HT-29 (cell line): Measurements from ENCODE around the gene CIRBP. TPM values are rescaled to one million over a fixed set of nuclear protein-coding genes. Genes with fewer than 3 reads are reported as not detected.
"Not testable (repeated sequence)": the region's sequence is repeated elsewhere in the genome, so short reads cannot be mapped to it uniquely, and the experiment has no call there.

Experiments
- DNase-seq: peaks from one replicate; pipeline ENCODE4 v3.0.0-alpha.2; 2015; ENCODE audit warnings: low spot score
- total RNA-seq: library from RNA; depleted of rRNA; stranded (reverse); fragments of >200 nt; shearing (Covaris generic); gene quantifications from 2 replicates; pipeline ENCODE4 v1.2.3, GENCODE V29; 2014

The CIRBP gene
- total RNA-seq, 1 experiment from 2014 or later: 72.3 TPM

DNA sequence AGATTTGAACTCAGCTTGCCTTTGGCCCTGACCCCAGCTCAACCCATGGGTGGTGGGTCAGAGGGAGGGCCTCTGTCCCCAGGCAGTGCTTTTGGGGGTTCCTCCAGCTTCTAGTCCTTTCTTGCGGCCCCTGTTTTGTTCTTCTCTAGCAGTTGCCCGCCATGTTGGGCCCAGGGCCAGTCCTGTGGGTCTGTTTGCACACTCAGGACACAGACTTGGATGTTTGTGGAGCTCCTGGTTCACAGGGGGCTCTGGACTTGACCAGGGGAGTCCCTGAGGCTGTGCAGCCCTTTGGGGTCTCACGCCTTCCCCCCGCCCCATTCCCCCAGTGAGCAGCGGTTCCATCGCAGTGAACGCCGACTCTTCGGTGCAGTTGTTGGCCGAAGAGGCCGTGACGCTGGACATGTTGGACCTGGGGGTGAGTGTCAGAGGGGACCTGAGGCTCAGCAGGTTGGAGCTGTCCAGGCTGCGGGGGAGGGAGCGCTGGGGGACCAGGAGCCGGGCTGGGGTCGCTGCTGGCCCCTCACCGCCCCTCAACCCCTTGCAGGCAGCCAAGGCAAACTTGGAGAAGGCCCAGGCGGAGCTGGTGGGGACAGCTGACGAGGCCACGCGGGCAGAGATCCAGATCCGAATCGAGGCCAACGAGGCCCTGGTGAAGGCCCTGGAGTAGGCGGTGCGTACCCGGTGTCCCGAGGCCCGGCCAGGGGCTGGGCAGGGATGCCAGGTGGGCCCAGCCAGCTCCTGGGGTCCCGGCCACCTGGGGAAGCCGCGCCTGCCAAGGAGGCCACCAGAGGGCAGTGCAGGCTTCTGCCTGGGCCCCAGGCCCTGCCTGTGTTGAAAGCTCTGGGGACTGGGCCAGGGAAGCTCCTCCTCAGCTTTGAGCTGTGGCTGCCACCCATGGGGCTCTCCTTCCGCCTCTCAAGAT lies 25.1 kb upstream of the CIRBP start:
- peak; percentile 79 for DNase-seq

DNA sequence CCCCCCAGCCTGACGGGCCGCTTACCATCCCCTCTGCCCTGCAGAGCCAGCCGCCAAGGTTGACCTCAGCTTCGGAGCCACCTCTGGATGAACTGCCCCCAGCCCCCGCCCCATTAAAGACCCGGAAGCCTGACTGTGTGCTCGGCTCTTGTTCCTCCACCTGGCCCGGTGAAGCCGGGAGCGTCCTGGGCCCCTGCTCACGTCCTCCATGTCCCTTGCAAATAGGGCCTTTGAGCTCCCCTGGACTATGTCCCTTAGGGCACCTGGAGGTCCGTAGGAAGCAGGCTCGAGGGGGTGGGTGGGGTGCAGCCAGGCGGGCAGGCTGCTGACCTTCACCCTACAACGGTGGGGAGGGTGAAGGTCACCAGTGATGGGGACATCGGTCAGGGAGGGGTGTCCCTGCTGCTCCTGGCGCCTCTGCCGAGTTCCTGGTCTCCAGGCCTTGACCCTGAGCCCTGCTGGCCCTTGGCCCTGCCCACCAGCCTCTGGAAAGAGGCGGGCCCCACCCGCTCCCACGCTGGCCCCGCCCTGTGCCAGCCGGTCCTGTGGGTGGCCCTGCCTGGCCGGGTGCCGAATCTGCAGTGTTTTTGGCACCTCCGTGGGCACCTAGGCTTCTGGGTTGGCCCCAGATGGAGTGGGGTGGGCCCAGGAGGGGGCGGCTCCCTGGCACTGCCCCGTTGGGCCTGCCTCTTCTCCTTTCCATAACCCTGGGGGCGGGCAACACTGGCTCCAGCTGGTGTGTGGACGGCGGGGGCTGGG lies 24.3 kb upstream of the CIRBP start:
- DNase-seq: peak; percentile 9

DNA sequence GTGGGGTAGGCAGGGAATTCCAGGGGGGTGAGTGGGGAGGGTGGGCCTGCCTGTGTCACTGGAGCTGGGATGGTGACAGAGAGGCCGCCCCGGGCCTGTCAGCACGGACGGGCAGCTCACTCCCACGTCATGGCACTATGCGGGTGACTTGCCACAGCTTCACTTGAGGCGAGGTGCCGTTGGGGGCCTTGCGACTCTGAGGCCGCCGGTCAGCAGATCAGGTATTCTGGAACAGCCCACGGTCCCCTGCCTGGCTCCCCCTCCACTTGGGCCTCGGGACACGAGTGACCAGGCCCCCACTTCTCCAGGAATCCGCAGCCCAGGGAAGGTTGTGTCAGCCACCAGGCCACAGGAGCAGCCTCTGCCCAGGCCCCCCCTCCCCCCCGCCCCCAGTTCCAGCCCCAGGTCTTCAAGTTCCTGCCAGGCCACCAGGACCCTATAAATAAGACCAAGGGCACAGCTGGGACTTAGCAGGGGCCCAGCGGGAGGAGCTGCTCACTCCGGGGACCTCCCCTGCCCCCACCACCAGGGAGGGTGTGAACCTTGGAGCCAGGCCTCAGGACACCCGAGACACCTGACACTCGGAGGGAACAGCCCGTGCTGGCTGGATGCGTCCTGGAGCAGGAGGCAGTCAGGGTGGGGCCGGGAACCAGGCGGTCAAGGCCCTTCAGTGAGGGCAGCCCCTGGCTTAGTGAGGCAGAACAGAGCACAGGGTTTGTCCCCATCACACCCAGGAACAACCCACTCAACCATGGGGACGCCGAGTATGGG lies 23.5 kb upstream of the CIRBP start:
- no peak for DNase-seq

DNA sequence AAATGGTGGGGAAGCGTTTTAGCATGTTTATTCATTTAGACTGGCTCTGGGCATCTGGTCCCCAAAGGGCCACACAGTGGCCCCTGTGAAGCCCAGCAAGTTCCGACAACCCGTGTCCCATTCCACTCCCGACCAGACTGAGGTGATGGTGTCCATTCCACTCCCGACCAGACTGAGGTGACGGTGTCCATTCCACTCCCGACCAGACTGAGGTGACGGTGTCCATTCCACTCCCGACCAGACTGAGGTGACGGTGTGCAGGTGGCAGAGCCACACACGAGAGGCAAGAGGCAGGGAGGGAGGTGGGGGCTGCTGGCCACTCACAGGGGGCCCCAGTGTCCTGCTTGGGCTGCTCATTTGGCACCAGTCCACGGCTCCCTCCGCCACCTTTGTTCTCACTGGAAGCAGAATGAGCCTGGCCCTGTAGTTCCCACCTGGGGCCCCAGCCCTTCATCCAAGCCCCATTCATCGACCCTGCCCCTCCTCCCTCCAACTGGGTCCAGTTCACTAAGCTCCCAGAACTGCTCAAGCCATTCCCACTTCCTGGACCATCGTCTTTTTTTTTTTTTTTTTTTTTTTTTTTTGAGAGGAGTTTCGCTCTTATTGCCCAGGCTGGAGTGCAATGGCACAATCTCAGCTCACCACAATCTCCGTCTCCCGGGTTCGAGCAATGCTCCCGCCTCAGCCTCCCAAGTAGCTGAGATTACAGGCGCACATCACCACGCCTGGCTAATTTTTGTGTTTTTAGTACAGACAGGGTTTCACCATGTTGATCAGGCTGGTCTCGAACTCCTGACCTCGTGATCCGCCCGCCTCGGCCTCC lies 22.7 kb upstream of the CIRBP start:
- not testable (repeated sequence) for DNase-seq

DNA sequence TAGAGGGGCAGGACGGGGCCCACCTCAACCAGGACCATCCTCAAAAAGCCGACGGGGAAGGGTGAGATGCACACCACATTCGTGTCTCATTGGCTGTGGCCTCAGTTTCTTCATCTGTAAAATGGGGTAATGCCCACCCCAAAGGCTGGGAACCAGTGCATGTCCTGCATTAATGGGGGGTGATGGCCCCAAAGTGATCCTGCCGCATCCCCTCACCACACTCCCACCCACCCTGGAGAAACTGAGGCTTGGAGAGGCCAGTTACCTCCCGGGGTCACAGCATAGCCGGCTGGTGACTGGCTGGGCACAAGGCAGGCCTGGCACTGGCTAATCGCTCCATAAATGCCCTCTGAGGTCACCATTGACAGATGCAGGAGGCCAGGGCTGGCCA lies 21.4 kb upstream of the CIRBP start:
- DNase-seq: no peak

DNA sequence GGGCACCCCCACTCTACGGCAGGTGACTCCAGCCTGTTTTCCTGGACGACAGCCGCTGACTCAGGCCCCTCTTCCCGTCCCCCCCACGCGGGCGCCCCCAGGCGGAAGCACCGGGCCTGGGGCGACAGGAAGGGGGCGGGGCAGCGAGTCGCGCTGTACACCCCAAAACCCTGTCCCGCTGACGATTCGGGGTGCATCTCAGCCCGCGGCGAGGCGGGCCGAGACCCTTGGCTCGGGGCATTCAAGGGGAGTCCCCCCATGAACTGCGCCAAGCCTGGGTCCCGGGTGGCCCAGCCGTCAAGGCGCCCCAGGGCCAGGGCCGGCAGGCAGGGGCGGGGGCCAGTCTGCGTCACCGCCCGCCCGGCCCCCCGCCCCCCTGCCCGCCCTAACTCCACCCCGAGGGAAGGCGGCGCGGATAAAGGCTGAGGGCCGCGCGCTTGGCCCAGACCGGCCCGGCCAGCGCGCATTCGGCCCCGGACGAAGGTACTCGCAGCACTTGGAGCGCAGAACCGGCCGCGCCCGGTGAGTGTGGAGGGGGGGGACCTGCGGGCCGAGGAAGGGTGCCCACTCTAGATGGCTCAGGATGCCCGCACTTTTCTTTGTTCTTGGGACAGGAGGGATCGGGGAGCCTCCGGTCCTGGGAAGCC lies 20.9 kb upstream of the CIRBP start, which contains the start of gene MIDN:
Gene MIDN, plus strand, starts transcription at position 445 of the 647 bp plus-strand sequence. CDS start 1,714 bp downstream, outside the sequence.
- DNase-seq: peak; percentile 80

DNA sequence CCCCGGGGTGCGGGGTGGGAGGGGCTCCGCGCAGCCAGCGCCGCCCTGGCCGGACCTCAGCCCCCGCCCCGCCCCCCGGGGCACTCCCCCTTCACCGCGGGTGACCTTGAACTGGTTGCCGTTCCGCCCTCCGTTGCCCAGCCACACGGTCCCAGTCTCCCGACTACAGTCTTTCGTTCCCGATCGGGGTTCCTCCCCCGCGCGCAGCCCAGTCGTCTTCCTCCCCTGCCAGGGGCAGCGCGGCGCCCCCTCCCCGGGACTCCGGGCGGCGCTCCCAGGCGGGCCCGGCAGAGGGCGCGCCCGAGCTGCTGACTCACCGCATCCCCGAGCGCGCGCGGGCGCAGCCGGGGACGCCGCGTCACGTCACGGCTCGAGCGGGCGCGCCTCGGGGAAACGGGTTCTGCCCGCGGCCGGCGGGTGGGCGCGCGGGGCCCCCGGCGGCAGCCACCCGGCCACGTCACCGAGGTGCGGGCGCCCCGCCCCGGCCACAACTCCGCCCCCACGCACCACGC lies 20.3 kb upstream of the CIRBP start:
- DNase-seq: no peak

DNA sequence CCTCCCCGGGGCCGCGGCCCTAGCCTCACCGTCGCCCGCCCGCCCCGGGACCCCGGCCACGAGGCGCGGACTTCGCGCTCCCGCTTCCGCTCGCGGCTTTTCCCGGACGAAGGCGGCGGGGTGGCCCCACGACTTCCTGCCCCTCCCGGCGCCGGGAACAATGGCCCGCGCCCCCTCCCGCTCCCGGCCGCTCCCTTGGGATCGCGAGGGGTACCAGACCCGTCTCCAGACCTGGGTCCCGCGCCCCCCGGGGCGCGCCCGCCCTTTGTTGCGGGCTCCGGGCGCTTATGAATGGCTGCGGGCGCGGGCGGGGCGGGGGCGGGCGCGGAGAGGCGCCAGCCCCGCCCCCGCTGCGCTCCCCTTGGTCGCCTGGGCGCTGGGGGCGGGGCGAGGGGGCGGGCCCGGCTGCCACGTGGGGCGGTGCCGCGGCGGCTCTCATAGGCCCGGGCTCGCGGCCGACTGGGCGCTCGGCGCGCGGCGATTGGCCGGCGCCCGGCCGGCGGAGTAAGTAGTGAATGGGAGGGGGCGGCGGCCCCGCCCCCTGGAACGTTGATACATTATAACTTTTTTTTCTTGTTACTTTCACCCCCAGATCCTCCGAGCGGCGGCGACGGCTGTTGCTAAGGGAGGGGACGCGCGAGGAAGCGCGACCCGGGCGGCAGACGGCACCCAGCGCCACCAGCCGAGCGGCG lies 19.7 kb upstream of the CIRBP start:
- peak; percentile 89 for DNase-seq

DNA sequence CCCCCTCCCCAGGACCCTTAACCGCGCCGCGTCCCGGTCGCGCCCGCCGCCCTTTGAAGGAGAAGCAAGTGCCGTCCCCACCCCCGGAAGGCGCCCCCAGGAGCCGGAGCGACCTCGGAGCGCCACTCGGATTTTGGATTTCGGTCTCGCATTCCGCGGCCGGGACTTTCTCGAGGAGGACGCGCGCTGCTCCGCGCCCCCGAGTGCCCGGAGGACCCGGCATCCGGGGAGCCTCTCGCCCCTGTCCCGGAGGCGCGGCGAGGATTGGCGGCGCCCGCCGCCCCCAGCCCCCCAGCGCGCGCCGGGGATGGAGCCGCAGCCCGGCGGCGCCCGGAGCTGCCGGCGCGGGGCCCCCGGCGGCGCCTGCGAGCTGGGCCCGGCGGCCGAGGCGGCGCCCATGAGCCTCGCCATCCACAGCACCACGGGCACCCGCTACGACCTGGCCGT lies 19.1 kb upstream of the CIRBP start:
- DNase-seq: no peak

DNA sequence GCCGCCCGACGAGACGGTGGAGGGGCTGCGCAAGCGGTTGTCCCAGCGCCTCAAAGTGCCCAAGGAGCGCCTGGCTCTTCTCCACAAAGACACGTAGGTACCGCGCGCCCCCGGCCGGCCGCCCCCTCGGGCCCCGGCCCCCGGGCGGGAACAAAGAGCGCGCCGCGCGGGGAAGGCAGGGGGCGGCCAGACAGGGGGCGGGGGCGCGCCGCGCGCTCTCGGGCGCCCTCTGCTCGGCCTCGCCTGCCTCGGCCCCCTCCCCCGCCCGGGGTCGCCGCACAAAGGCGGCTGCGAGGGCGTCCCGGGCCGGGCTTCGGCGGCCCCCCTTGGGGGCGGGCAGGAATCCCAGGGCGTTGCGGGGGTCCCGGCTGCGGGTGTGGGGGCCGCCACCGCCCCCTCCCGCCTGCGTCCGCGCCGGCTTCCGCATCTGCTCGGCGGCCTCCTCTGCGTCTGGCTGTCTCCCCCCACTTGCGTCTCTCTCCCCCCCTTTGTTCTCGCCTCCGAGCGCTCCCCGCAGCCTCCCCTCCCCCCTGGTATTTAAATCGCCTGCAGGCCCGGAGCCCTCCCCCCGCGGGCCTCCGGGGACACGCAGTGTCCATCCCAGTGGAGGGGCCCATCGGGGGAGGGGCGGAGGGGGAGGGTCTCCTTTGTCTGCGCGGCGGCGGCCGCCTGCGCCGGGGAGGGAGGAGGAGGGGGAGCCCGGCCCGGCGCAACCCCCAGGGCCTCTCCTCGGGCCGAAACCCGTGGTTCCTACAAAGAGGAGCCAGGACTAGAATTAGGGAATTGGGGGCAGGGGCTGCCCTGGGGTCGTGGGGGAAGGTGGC lies 18.5 kb upstream of the CIRBP start:
- DNase-seq: no peak

DNA sequence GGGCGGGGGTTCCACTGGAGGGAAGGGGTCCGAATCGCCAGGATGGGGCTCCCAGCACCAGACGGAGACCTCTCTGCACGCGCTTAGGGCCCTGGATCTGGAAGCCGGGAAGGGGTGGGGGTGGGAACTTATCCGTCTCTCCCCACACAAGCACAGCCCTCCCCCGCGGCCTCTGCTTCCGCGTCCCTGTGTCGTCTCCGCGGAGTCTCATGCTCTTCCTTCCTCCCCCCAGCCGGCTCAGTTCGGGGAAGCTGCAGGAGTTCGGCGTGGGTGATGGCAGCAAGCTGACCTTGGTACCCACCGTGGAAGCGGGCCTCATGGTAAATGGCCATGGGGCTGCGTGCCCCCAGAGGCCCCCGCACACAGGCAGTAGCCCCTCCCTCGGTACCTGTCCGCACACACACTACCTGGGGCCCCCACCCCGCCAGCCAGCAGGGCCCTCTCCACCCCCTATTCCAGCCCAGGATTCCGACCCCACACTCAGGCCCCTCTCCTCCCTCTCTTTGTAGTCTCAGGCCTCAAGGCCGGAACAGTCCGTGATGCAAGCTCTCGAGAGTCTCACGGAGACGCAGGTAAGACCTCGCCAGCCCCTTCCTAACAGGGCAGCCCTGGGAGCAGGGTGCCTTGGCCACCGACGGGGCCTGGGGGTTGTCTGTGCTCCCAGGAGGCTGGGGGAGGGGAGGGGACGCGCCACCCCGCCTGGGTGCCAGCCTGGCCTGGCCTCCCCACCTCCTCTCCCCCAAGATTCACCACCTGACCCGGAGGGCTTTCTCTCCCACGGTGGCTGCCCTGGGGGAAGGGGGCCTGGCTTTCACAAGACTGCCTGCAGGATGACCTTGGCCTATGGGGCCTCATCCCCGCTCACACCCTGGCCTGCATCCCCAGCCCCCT lies 17.6 kb upstream of the CIRBP start:
- peak; percentile 65 for DNase-seq

DNA sequence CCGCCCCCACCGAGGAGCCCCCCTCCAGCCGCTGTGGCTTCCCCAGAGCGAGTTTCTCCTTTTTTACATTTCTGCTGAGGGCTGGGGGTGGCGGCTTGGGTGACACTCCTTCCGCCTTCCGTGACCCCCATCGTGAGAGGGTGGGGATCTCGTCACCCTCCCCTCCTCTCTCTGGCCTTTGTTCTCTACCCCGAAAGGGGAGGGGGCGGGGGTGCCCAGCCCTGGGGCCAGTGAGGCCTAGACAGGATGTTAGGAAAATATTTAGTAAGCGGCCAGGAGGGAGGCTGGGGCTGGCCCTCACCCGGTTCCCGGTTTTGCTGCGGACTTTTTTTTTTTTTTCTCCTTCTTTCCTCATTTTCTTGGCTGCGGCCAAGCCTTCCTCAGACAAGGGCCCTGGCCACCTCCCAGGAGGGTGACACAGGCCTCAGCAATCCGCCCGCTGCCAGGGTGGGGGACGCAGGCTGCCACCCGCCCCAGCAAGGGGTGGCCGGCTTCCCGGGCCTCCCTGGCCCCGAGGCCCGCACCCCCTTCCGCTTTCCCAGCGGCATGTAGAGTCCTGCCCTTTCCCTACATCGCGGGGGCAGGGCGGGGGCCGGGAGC lies 16.8 kb upstream of the CIRBP start:
- DNase-seq: peak; percentile 69

DNA sequence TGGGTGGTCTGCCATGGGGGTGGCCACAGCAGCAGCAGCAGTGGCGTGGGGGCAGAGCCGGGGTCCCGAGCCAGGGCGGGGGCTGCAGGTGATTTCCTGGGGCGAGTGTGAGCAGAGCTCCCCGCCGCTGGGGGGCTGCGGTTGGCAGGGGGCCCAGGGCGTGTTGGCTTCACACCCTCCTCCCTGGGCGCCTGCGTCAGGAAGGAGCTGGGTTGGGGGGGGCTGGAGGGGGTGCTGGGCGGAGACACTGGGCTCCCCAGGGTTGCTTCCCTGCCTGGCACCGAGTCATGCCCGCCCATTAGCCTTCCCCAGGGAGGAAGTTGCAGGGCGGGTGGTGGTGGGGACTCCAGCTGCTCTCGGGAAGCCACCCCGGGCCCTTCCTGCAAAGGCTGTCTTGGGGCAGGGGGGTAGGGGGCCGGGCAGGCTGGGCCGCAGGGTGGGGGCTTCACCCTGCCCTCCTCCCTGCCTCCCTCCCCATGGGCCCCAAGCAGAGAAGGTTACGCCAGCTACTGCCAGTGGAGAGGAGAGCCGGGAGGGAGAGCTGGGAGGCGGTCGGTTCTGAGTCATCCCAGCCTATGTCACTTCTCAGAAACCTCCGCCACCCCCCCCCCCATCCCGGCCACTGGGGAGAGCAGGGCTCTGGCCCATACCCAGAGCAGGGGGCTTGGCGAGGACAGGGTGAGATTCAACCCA lies 16.2 kb upstream of the CIRBP start:
- peak; percentile 78 for DNase-seq

DNA sequence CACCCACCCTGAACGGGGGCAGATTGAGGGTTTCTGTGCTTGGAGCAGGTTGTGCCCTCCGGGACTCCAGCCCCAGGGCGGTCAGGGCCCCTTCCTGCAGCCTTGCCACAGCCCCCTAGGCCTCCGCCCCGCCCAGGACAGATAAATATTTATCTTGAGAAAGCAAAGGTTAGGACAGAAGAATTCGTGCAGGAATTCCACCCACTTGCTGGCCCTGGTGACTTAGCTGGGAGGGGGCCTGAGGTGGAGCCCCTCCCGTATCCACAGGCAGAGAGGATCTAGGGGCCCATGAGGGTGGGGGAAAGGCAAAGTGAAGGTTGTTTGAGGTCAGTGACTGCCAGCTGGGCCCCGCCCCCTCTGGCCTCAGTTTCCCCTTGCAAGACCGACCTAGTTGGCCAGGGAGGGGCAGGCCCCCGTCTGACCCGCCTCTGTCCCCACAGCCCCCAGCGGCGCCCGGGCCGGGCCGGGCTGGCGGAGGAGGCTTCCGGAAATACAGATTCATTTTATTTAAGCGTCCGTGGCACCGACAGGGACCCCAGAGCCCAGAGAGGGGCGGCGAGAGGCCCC lies 15.5 kb upstream of the CIRBP start:
- peak; percentile 68 for DNase-seq

DNA sequence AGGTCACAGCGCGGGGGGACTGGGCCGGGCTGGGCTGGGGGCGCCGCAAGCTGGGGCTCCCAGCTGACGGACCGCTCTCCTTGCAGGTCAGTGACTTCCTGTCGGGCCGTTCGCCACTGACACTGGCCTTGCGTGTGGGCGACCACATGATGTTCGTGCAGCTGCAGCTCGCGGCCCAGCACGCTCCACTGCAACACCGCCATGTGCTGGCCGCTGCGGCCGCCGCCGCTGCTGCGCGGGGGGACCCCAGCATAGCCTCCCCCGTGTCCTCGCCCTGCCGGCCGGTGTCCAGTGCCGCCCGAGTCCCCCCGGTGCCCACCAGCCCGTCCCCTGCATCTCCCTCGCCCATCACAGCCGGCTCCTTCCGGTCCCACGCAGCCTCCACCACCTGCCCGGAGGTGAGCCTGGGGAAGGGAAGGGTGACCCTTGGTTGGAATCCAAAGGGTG lies 15.0 kb upstream of the CIRBP start:
- peak; percentile 4 for DNase-seq
